LNCAP (cell line): Measurements from ENCODE around the gene PLA2G2E.

Experiments used
- TF ChIP-seq, protein P1 (sequence below): fragments of 450-650 bp; IDR thresholded peaks from 2 replicates; pipeline ENCODE4 v1.5.1; 2017; ENCODE audit warnings: mild to moderate bottlenecking

Gene PLA2G2E, protein sequence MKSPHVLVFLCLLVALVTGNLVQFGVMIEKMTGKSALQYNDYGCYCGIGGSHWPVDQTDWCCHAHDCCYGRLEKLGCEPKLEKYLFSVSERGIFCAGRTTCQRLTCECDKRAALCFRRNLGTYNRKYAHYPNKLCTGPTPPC

DNA sequence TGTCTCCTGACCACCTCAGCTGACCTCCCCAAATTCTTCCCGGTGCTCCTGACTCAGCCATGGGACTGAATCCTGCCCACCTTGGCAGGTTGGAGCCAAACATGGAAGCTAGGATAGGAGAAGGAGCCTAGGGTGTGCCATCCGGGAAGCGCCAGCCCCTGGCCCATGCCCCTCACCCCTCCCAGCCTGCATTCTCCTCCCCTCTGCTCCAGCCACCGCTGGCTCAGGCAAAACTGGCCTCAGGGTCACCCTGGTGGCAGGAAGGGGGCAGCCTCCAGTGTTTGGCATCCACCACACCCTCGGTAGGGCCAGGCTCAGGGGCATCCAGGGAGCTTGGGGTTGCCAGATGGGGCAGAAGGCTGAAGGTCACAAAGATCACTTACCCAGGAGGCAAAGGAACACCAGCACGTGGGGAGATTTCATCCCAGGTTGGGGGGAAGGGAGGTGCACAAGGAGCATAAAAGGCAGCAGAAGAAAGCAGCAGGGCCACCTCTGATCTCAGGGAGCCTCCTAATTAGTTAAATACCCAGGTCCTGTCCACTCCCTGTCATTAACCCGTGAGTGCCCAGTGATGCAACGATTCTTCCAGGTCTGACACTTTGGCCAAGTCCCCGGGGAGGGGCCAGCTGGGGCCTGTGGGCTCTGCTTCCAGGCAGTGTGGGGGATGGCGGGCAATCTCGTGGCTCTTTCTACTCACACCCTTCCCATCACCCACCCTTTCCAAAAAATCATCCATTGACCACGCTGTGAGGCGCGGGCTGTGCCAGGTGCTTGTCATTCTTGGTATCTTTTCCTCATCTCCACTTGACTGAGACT is at the start of gene PLA2G2E:
PLA2G2E (minus strand) TSS at position 481 of the 816 bp plus-strand sequence; CDS start at position 423, 58 bp downstream.
- TF ChIP-seq, protein P1, sequence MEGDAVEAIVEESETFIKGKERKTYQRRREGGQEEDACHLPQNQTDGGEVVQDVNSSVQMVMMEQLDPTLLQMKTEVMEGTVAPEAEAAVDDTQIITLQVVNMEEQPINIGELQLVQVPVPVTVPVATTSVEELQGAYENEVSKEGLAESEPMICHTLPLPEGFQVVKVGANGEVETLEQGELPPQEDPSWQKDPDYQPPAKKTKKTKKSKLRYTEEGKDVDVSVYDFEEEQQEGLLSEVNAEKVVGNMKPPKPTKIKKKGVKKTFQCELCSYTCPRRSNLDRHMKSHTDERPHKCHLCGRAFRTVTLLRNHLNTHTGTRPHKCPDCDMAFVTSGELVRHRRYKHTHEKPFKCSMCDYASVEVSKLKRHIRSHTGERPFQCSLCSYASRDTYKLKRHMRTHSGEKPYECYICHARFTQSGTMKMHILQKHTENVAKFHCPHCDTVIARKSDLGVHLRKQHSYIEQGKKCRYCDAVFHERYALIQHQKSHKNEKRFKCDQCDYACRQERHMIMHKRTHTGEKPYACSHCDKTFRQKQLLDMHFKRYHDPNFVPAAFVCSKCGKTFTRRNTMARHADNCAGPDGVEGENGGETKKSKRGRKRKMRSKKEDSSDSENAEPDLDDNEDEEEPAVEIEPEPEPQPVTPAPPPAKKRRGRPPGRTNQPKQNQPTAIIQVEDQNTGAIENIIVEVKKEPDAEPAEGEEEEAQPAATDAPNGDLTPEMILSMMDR, result no peak

DNA sequence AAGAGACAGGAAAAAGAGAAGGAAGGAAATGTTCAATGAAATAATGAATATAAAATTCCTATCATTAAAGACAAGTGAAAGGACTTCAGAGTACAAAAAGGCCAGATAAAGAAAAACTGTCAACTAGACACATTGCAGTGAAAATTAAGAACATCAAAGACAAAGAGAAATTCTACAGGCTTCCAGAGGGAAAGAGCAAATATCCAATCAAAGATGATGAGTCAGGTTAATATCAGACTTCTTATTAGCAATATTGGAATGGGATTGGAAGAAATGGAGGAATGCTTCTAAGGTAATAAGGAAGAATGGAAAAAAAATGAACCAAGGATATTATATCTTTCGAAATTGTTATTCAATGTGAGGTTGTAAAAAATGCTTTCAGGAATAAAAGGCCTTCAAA is 48.2 kb upstream of the PLA2G2E start:
- TF ChIP-seq, protein P1, result no peak

DNA sequence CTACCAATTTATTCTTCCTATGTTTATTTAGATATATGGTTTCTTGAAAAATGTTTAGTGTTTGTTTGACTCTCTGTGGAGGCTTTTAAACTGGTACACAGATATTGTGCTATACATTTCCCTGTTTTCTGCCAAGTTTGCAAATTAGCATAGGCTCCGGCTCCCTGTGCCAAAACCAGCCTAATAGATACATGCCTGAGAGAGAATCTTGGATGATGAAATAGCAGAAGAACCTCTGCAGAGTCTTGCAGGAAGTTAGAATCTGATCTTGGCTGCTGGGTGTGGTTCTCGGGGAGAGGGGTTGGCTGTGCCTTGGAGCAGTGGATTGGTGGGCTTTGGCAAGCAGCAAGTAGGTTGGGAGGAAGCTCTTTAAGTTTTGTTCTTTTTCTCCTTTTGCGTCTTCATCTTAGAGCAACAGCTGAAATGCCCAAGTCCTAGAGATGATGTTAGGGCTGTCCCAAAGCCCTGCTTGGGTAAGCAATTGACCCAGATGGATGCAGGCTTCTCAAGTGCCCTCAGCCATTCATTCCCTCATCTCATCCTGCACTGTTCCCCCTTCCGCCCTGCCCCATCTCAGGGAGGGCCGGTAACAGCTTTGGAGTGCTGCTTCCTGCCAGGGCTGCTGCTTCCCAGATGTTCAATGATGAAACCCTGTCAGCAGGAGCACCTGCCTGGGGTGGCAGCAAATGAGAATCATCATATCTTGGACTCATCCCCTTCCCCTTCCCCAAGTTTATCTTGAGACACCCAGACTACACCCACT is 46.7 kb upstream of the PLA2G2E start:
- TF ChIP-seq, protein P1, result no peak

DNA sequence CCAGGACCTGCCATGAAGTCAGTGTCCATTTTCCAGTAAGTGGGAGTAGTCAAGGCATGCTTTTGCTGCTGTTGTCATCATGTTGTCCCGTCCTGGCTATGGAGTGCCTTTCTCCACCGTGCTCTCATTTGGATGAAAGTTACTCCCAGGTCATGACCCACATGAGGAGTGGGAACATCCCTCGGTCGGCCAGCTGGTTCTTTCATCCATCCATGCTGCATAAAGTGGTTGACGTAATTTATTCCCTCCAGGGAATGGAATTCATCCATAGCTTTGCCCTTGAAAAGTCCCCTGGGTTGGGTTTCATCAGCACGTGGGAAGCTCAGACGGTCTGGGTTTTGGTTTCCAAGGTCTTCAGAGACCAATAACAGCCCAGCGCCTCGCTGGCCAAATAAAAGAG is 44.4 kb upstream of the PLA2G2E start:
- TF ChIP-seq, protein P1, result no peak

DNA sequence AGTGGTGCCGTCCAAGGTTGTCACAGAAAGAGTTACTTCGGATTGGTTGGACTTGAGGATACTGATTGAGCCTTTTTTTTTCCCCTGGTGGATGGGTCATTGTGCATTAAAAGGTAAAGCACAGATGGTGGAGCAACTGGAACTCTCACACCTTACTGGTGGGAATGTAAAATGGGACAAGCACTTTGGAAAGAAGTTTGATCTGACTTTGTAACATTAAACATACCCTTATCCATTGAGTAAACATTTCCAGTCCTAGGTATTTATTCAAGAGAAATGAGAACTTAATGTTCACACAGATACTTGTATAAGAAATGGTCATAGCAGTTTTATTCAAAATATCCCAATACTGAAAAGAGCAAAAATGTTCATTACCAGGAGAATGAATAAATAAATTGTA is 41.1 kb upstream of the PLA2G2E start:
- TF ChIP-seq, protein P1, result no peak

DNA sequence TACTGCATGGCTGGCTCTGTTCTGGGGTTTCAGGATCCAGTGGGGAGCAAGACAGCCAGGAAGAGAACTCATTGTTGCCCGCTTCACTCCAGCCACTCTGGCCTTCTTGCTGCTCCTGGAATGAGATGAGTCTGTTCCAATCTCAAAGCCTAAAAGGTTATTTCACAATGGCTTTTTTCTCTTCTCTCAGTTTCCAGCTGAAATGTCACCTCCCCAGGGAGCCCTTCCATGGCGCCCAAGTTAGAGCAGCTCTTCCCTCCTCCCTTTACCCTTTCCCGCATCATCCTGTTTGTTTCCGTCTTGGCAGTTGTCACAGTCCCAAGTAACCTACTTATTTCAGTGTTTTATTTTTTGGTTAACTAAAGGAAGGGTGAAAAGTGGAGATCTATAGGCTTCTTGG is 40.2 kb upstream of the PLA2G2E start:
- TF ChIP-seq, protein P1, result no peak

DNA sequence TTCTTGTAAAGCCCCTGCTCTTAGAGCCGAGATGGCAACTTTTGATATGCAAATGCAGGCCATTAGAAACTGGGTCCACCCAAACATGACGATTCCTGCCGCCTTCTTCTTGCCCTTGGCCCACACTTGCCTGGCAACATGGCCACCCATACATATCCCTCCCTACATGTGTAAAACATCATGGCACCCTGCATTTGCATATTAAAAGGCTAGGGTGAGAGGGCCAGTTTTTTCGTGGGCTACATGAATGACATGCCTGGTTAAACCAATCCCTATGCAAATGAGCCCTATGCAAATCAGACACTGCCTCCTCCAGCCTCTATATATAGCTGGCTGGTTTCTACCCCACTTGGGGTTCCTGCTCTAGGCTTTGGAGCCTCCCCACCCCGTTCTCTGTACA is 37.2 kb upstream of the PLA2G2E start:
- TF ChIP-seq, protein P1, result no peak
